Lower leg skin (tissue), 4 donors: Measurements from ENCODE around the gene ABL1. TPM values are rescaled to one million over a fixed set of nuclear protein-coding genes. Genes with fewer than 3 reads are reported as not detected.

ENCODE experiments used
- DNase-seq, 2 donors: peaks; one replicate each; pipeline ENCODE4 v3.0.0-alpha.2; 2019; ENCODE audit warnings: low spot score in 2 of 2
- H3K4me3 ChIP-seq: fragments of 200-600 bp; sonication (generic); 2 replicates; pipeline ENCODE4 v1.5.1; 2017; ENCODE audit warnings: mild to moderate bottlenecking, low read depth; ENCODE audit not compliant: poor library complexity, severe bottlenecking
- CTCF ChIP-seq, 3 donors: fragments of 450-650 bp; IDR thresholded peaks; one replicate each; pipeline ENCODE4 v1.5.1; 2016; ENCODE audit warnings: antibody characterized with exemption in 3 of 3, mild to moderate bottlenecking in 3 of 3, moderate library complexity in 2 of 3
- POLR2A ChIP-seq, 2 donors: fragments of 450-650 bp; IDR thresholded peaks; one replicate each; pipeline ENCODE4 v1.6.1; 2016 to 2017; ENCODE audit warnings: antibody characterized with exemption in 2 of 2, mild to moderate bottlenecking in 1 of 2, moderate library complexity in 1 of 2
- WGBS, 2 donors: methylation state at CpG; one replicate each; pipeline ENCODE4 v1.1.5; 2018; 5-methylcytosine and 5-hydroxymethylcytosine counted together
- intact Hi-C: fragments of 100-400 bp; cut with DNase I; formaldehyde crosslinking; loops from one replicate; pipeline ENCODE4 v1.15.0; 2023; ENCODE audit warnings: low total_unique reads
- total RNA-seq, 4 donors: library from RNA; depleted of rRNA; stranded (reverse); fragments of >200 nt; gene quantifications; one replicate each; pipeline ENCODE4 v1.1.0, GENCODE V29; 2016

Gene ABL1
- total RNA-seq, 4 donors from 2014 or later, result 21.2 to 47.2 (median 34.3) TPM

GRCh38 chr9:130824079-130824478 lies 11.0 kb upstream of the ABL1 start:
- 38 to 67% methylated on average over 2 of the region's 2 CpGs for WGBS, 2 donors
- intact Hi-C loops, result no loop called here

DNA sequence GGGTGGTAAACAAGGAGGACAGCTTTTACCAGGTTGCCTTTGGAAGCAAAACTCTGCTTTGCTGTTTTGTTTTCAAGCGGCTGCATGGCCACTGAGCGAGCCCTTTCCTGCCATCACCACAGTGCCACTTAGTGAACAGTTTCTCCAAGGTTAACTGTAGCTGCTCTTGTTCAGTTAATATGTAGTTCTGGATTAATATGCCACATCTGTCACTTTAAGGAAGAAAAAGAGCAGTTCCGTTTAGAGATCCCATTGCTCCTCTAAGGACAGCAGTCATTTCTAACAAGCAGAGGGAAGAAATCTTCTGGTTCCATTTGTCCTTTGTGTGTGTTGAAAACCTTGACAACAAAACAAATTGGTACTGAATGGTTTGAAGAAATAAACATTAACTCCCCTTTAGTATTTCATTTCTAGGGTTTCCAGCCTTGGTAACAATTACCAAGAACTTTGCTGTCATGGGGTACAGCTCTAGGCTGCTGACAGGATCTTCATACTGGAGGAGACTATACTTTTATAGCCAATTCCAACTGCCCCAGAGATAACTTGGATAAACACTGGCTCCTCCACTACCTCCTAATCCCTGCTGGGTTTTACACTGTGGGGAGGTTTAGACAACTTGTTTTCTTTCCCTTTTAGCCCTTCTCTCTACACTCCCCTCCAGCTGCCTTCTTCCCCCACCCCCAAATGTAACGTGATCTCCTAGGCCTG lies 10.3 kb upstream of the ABL1 start:
- intact Hi-C loops, result no loop called here
- no peak overlapping the region for H3K4me3 ChIP-seq
- WGBS, 2 donors, result 26 to 29% methylated on average over 4 of the region's 4 CpGs
- TF ChIP-seq CTCF (IDR thresholded peaks at IDR 0.05) (no peak), POLR2A (IDR thresholded peaks at IDR 0.05) (no peak)
- no peak for DNase-seq

More at GRCh38 chr9:130824079-130824478, 11.0 kb upstream of the ABL1 start:
- TF ChIP-seq CTCF (IDR thresholded peaks at IDR 0.05) (no peak), POLR2A (IDR thresholded peaks at IDR 0.05) (no peak)
- DNase-seq, result no peak
- H3K4me3 ChIP-seq, result no peak overlapping the region

DNA sequence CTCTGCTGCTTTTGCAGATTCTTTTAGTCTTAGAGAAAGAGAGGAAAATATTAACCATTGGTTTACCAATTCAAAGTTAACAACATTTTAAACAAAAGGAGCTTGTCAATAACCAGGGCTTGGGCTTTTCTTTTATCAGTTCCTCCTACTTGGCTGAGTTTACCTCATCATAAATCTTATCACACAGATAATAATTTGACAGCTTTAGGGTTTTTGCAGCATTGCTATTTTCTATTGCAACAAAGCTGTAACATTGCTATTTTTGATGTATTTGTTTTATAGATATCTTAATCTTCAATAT lies 9.8 kb upstream of the ABL1 start:
- TF ChIP-seq CTCF (IDR thresholded peaks at IDR 0.05), result no peak
- TF ChIP-seq POLR2A (IDR thresholded peaks at IDR 0.05), result no peak
- H3K4me3 ChIP-seq, result no peak overlapping the region
- DNase-seq, result no peak
- intact Hi-C loops, result no loop called here

GRCh38 chr9:130825809-130826208 lies 9.2 kb upstream of the ABL1 start:
- 89 to 91% methylated on average over 5 of the region's 5 CpGs for WGBS, 2 donors
- no peak for DNase-seq
- TF ChIP-seq CTCF (IDR thresholded peaks at IDR 0.05), result no peak
- no peak for TF ChIP-seq POLR2A (IDR thresholded peaks at IDR 0.05)
- intact Hi-C loops, result no loop called here
- no peak overlapping the region for H3K4me3 ChIP-seq

- DNase-seq, result no peak
- no peak for TF ChIP-seq POLR2A (IDR thresholded peaks at IDR 0.05)
- TF ChIP-seq CTCF (IDR thresholded peaks at IDR 0.05), result no peak
- 72 to 93% methylated on average over 1 of the region's 1 CpG for WGBS, 2 donors
- intact Hi-C loops, result no loop called here
- no peak overlapping the region for H3K4me3 ChIP-seq
Measured at GRCh38 chr9:130829762-130830161, 5.3 kb upstream of the ABL1 start.

DNA sequence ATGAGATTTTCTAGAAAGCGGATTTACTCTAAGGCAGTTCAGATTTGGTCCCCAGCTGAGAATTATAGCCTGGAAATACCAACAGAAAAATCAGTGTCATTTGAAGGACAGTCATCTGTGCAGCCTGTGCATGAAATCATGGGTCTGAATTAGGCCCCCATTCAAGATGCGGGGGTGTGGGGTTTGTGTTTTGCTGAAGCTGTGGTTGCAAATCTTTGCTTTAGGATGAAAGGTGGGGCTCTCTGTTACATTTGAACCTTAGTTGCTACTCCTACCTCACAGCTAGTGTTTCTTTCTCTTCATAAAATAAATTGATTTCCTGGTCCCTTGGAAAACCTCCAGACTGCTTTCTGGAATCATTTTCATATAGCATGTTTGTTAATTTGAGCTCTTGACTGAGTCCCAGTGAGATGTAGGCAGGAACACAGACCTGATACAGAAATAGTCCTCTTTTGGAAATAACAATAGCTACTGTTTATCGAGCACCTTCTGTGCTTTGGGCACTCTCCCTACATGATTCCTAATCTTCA lies 4.8 kb upstream of the ABL1 start:
- TF ChIP-seq CTCF (IDR thresholded peaks at IDR 0.05) (no peak), POLR2A (IDR thresholded peaks at IDR 0.05) (no peak)
- no peak overlapping the region for H3K4me3 ChIP-seq
- no peak for DNase-seq
- intact Hi-C loops, result no loop called here
- WGBS, 2 donors, result 65 to 75% methylated on average over 3 of the region's 3 CpGs
